Activated T-cell treated with anti-CD3 and anti-CD28 coated beads for 48 hours (primary cell): ENCODE data around the gene PPP1R14C.

Experiments used
- DNase-seq: peaks from one replicate; pipeline ENCODE4 v3.0.0-alpha.2; 2020; ENCODE audit warnings: low read depth

PPP1R14C gene

GRCh38 chr6:150249261-150249660 lies 106.4 kb downstream of the PPP1R14C start:
- no peak for DNase-seq

DNA sequence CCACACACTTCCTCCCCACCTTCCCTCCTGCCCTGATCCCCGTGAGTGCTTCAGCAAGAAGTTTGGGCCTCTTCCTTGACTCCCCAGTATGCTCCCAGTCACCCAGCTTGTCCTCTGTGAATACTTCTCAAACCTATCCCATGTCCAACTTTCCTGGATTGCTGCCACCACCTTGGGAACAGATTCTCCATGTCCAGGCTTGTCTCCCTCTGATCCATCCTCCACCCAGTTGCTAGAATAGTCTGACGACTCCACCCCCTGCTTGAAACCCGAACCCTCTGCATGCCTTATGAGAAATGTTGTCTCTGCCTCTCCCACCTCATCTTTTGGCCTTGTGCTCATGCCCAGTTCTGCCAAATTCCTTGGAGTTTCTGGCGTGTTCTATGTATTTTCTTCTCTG lies 108.0 kb downstream of the PPP1R14C start:
- no peak for DNase-seq

- no peak for DNase-seq
These were observed 108.8 kb downstream of the PPP1R14C start for GRCh38 chr6:150251566-150252186.

DNA sequence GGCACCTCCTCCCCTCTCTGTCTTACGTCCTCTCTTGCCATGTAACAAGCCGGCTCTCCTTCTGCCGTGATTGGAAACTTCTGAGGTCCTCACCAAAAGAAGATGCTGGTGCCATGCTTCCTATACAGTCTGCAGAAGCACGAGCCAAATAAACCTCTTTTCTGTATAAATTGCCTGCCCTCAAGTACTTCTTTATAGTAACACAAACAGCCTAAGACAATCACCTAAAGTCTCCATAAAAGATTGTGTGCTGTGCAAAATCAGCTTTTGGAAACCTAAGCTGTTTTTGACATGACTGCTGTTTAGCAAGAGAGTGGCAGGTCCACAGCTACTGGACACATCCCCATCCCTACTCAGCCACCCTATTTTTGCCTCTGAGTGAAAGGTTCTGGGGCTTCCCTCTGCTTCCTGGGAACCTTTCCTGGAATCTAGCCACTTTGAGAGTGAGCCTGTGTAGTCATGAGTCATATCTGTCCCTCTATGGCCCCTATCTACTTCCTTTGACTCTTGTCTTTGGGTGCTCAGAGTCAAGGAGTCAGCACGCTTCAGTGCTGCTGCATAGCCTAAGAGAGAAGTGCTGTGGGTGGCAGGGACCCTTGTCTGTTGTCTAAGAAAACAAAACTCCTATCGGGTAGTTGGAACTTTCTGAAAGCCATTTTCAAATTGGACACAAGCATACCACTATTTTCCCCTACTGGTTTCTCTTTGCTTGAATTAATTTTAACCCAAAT lies 110.0 kb downstream of the PPP1R14C start:
- no peak for DNase-seq

- no peak for DNase-seq
These were observed 110.6 kb downstream of the PPP1R14C start for GRCh38 chr6:150253489-150253888.

GRCh38 chr6:150254770-150255169 lies 111.9 kb downstream of the PPP1R14C start:
- no peak for DNase-seq

DNA sequence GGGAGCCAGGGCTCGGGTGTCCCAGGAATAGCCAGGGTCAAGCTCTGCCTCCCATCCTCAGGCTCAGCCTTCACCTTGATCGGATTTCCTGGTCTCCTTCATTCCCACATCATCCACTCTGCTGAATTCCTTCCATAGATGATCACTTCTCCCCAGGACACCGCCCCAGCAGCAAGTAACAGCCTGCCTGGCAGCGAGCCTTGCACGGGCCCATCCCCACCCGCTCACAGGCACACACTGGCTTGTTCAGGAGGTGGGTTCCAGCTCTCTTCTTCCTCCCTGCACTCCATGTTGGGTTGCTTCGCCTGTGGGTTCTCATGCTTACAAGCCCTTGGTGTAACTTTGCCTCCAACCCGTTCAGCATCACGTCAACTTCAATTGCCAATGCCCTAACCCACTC lies 113.0 kb downstream of the PPP1R14C start:
- no peak for DNase-seq

GRCh38 chr6:150256618-150257272 lies 113.9 kb downstream of the PPP1R14C start:
- DNase-seq = no peak

DNA sequence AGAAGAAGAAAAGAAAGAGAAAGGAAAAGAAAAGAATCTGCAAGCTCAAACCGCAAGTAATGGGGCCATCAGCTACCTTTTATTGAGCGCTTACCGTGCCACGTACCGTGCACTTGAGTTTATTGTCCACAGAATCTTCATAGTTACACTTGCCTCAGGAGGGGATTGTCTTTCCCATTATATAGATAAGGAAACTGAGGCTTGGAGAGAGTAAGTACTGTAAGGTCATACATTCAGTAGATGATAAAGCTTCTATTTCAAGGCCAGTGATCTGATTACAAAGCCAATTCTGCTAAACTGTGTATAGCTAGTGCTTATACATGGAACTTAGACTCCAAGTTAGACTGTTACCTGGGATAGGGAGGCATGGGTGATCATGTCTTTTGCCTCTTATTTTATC lies 115.5 kb downstream of the PPP1R14C start:
- no peak for DNase-seq

- no peak for DNase-seq
These were observed 118.1 kb downstream of the PPP1R14C start for GRCh38 chr6:150260931-150261330.

GRCh38 chr6:150261997-150262697 lies 119.3 kb downstream of the PPP1R14C start:
- DNase-seq = no peak

GRCh38 chr6:150263765-150264404 lies 121.0 kb downstream of the PPP1R14C start:
- no peak for DNase-seq

DNA sequence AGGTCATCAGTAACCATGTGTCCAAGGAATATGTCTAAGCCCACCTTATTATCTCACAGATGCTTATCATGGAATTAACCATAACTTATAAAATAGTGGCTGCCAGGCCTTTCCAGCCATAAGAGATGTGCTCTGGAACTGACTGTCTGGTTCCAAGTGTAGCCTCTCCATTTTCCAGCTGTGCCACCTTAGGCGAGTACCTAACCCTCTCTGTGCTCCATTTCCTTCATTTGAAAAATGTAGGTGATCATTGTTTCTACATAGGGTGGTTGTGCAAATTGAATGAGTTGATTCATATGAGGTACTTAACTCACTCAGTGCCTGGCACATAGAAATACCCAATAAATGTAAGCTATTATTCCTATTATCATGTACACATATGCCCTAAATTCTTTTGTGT lies 123.5 kb downstream of the PPP1R14C start:
- no peak for DNase-seq

DNA sequence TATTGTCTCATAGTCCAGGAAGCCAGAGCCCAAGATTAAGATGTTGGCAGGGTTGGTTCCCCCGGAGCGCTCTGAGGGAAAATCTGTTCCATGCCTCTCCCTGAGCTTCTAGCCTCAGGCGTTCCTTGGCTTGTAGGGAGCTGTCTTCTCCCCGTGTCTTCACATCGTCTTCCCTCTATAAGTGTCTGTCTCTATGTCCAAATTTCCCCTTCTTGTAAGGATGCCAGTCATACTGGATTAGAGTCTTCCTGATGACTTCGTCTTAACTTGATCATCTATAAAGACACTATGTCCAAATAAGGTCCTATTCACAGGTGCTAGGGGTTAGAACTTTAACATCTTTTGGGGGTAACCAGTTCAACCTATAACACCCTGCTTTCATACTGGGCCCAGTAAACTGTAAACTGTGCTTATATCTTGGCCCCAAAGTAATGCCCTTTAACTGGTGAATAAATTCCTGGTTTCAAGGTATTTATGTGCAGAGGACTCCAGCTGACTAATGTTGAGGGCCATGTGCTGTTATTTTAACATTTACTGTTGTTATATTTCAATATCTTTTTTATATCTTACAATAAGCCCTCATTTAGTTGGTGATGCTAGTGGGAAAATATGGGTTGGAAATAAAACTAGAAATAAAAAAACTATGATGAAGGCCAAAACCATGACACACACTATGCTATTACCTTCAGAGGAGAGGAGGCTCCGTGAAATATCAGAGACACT lies 124.3 kb downstream of the PPP1R14C start:
- DNase-seq = no peak

DNA sequence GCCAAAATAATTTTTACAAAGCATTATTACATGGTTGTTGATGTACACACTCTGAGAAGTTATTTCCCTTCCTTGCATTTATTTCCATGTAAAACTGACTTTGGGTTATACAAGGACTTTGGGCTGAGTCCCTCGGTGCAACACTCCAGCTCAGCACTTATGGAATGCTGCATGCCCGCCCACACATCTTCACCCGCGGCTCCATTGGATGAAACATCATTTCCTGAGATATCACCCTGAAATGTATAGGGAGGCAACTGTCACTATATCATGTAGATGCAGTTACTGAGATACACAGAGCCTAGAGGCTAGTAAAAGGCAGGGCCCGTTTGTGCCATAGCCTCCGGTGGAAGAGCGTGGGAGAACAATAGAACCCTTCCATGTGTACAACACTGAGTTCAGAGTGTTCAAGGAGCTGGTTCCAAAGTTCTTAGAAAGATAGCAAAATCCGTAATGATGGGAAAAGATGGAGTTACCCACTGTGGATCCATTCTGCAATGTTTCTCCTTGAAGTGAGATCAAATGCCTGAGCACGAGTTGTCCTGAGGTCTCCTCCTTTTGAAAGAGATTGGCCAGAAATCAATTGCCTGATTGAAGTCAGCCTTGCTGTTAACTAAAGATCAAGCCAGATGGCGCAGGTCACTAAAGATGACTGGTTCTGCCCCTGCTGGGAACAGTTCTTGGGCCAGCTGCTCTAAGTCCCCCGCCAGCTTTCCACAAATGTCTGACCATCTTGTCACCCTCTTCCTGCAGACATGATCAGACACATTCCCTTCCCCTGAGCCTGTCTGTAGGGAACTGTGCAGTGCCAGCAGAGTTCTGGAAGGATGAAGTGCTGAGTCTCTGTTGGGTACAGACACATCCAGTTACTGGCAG lies 125.1 kb downstream of the PPP1R14C start:
- DNase-seq = no peak

DNA sequence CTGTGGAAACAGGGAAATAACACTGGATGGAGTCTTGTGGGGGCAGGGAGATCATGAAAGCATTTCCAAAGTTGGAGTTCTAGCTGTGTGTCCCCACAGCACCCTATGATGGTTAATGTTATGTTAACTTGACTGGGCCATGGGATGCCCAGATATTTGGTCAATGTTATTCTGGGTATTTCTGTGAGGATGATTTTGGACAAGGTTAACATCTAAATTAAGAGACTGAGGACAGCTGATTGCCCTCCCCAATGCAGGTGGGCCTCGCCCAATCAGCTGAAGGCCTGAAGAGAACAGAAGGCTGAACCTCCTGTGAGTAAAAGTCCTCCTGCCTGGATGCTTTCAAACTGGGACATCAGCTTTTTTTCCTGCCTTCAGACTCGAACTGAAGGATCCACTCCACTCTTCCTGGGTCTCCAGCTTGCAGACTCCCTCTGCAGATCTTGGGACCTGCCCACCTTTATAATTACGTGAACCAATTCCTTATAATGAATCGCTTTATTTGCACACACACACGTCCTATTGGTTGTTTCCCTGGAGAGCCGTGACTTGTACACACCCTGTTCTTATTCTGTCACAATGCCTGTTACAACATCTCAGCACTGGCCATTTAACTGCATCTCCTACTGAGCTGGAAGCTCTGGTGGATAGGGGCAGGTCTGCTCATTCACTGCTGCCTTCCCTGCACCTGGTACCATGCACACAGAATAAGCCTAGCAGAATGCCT lies 126.4 kb downstream of the PPP1R14C start:
- no peak for DNase-seq

DNA sequence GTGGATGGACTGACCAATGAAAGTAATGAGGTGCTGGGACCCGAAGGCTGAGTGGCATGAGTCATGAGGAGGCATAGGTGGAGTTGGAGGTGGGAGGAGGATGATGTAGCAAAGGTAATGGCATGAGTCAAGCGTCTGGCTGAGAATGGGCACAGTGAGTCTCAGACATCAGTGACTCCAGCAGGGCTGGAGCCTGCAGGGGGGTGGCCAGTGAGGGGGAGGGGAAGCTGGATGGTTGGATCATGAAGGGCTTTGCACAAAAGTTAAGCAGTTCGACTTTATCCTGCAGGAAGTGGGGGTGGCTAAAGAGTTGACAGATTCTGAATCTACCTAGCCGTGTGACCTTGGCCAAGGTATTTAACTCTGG lies 127.0 kb downstream of the PPP1R14C start:
- DNase-seq = no peak

- DNase-seq = no peak
These were observed 127.6 kb downstream of the PPP1R14C start for GRCh38 chr6:150270330-150271052.

- DNase-seq = no peak
These were observed 128.3 kb downstream of the PPP1R14C start for GRCh38 chr6:150271172-150271500.
